DND-41 (cell line): ENCODE results near the gene FN3K.

Experiments used
- CTCF ChIP-seq: IDR thresholded peaks from 2 replicates; pipeline ENCODE4 v1.5.1; 2012; ENCODE audit warnings: borderline replicate concordance, low read length, moderate library complexity, mild to moderate bottlenecking; ENCODE audit not compliant: poor library complexity, severe bottlenecking; ENCODE audit errors: extremely low read depth
- EZH2 ChIP-seq: IDR thresholded peaks from 3 replicates; pipeline ENCODE4 v1.6.1; 2012; ENCODE audit warnings: borderline replicate concordance, low read depth, mild to moderate bottlenecking, moderate library complexity, low read length, inconsistent platforms; ENCODE audit not compliant: severe bottlenecking

DNA sequence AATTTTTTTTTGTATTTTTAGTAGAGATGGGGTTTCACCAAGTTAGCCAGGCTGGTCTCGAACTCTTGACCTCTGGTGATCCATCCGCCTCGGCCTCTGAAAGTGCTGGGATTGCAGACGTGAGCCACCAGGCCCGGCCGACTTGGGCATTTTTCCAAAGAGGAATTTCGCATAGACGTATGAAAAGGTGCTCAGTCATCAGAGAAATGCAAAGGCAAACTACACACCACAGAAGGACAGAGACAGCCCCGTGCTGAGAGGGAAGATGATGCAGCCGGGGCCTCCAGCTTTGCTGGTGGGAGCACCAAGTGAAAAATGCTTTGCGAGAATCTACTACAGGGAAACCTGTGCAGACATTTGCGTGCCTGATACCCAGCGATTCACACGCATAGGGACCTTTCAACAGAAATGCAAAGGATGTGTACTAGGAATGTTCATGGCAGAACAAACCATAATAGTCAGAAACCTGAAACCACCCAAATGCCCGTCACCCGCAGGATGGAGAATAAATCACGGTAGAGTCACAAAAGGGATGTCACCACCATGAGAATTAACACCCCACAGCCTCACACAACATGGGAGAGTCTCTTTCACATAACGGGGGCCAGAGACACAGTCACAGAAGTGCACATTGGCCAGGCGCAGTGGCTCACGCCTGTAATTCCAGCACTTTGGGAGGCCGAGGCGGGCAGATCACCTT lies 42.1 kb upstream of the FN3K start:
- no peak for TF ChIP-seq CTCF
- TF ChIP-seq EZH2: no peak
